HepG2 (cell line): ENCODE data around the gene ECE2. TPM values are rescaled to one million over a fixed set of nuclear protein-coding genes. Genes with fewer than 3 reads are reported as not detected.

Experiments used
- ARID2 ChIP-seq: sonication (generic); formaldehyde crosslinking; IDR thresholded peaks from 2 replicates; pipeline ENCODE4 v1.8.1; 2022; ENCODE audit warnings: mild to moderate bottlenecking, missing genetic modification reagents, borderline replicate concordance
- BCLAF1 ChIP-seq: fragments of 450-650 bp; IDR thresholded peaks from 2 replicates; pipeline ENCODE4 v1.6.1; 2017; ENCODE audit warnings: mild to moderate bottlenecking
- HNRNPLL ChIP-seq: fragments of 200-400 bp; formaldehyde crosslinking; IDR thresholded peaks from 2 replicates; pipeline ENCODE4 v1.6.1; 2017; ENCODE audit warnings: mild to moderate bottlenecking, low read depth, low read length; ENCODE audit not compliant: poor library complexity, severe bottlenecking
- KAT8 ChIP-seq: IDR thresholded peaks from 2 replicates; pipeline ENCODE4 v1.6.1; 2016; ENCODE audit warnings: missing genetic modification reagents, missing compliant biosample characterization
- LCORL ChIP-seq, 2 experiments: fragments of 450-650 bp in 1 of 2; sonication (generic) in 1 of 2; formaldehyde crosslinking in 1 of 2; IDR thresholded peaks; 2 replicates each; pipeline versions ENCODE4 v1.5.0 to v1.6.1; 2017 to 2020; ENCODE audit warnings: antibody characterized with exemption in 1 of 2, missing genetic modification reagents in 1 of 2
- MAFG ChIP-seq: sonication (generic); formaldehyde crosslinking; IDR thresholded peaks from 2 replicates; pipeline ENCODE4 v1.5.1; 2020; ENCODE audit warnings: mild to moderate bottlenecking, missing genetic modification reagents
- MAZ ChIP-seq, 2 experiments: sonication (generic) in 1 of 2; formaldehyde crosslinking in 1 of 2; IDR thresholded peaks; 2 replicates each; pipeline versions ENCODE4 v1.5.0 to v1.6.1; 2012 to 2020; ENCODE audit warnings: low read depth in 2 of 2, mild to moderate bottlenecking in 2 of 2, borderline replicate concordance in 1 of 2, improper control_type of control experiment in 1 of 2, low read length in 1 of 2, missing genetic modification reagents in 1 of 2, moderate library complexity in 1 of 2
- MIXL1 ChIP-seq: IDR thresholded peaks from 2 replicates; pipeline ENCODE4 v1.6.1; 2016
- MLLT10 ChIP-seq: sonication (generic); formaldehyde crosslinking; IDR thresholded peaks from 2 replicates; pipeline ENCODE4 v1.4.0; 2020; ENCODE audit warnings: missing genetic modification reagents
- POLR2A ChIP-seq, 2 experiments: IDR thresholded peaks; 2 replicates each; pipeline ENCODE4 v1.6.1; 2011; ENCODE audit warnings: low read depth in 2 of 2, low read length in 2 of 2, mild to moderate bottlenecking in 1 of 2, moderate library complexity in 1 of 2; ENCODE audit not compliant: insufficient read depth in 1 of 2
- TCF7 ChIP-seq: sonication (generic); IDR thresholded peaks from 2 replicates; pipeline ENCODE4 v1.6.1; 2016; ENCODE audit warnings: antibody characterized with exemption, low read depth
- ZFP36L2 ChIP-seq: sonication (generic); formaldehyde crosslinking; IDR thresholded peaks from 2 replicates; pipeline ENCODE4 v1.4.0; 2020; ENCODE audit warnings: missing genetic modification reagents
- ZHX2 ChIP-seq, 2 experiments: sonication (generic) in 1 of 2; formaldehyde crosslinking in 1 of 2; IDR thresholded peaks; 2 replicates each; pipeline versions ENCODE4 v1.6.1 to v1.9.0; 2014 to 2022; ENCODE audit warnings: antibody characterized with exemption in 1 of 2, borderline replicate concordance in 1 of 2, inconsistent platforms in 1 of 2, low read depth in 1 of 2, missing genetic modification reagents in 1 of 2
- ZKSCAN5 ChIP-seq: sonication (generic); formaldehyde crosslinking; IDR thresholded peaks from 2 replicates; pipeline ENCODE4 v1.5.1; 2020; ENCODE audit warnings: mild to moderate bottlenecking, missing genetic modification reagents
- ZNF263 ChIP-seq: sonication (generic); formaldehyde crosslinking; IDR thresholded peaks from 2 replicates; pipeline ENCODE4 v1.4.0; 2020; ENCODE audit warnings: missing genetic modification reagents
- ZNF326 ChIP-seq: sonication (generic); formaldehyde crosslinking; IDR thresholded peaks from 2 replicates; pipeline ENCODE4 v1.4.0; 2020; ENCODE audit warnings: missing genetic modification reagents, borderline replicate concordance
- ZNF382 ChIP-seq: sonication (generic); formaldehyde crosslinking; IDR thresholded peaks from 2 replicates; pipeline ENCODE4 v1.5.0; 2020; ENCODE audit warnings: missing genetic modification reagents, mild to moderate bottlenecking, borderline replicate concordance
- ZNF788 ChIP-seq: sonication (generic); formaldehyde crosslinking; IDR thresholded peaks from 2 replicates; pipeline ENCODE4 v1.5.0; 2020; ENCODE audit warnings: mild to moderate bottlenecking, missing genetic modification reagents, borderline replicate concordance
- ZNF792 ChIP-seq: IDR thresholded peaks from 2 replicates; pipeline ENCODE4 v1.6.1; 2016
- polyA plus RNA-seq, 8 experiments: library from polyadenylated mRNA; depleted of rRNA in 3 of 8; stranded (reverse) in 7 of 8; unstranded in 1 of 8; fragments of >200 nt; fragmentation: Illumina TruSeq in 4 of 8; extraction: Trizol in 4 of 8; gene quantifications; 2 replicates each; pipeline versions ENCODE4 v1.2.1 to v1.2.3, GENCODE V29; 2011 to 2016; ENCODE audit warnings: low read depth in 4 of 8, missing spikeins in 1 of 8, mixed read lengths in 1 of 8; ENCODE audit not compliant: insufficient read depth in 1 of 8
- total RNA-seq, 5 experiments: library from RNA; depleted of rRNA; stranded (reverse); fragments of >200 nt; fragmentation: Illumina TruSeq; extraction: Trizol; gene quantifications; 2 replicates each; pipeline ENCODE4 v1.2.3, GENCODE V29; 2016; ENCODE audit warnings: low read depth in 1 of 5

The ECE2 gene
- total and polyA plus RNA-seq, 2 of the 13 experiments (the other 11 are each of a cell fraction or from before 2014, with no cell fraction given), result not detected

GRCh38 chr3:184249412-184250166 is 26.2 kb upstream of the ECE2 start, which contains the start of gene EEF1AKMT4 (continued):
- TF ChIP-seq ZFP36L2 (no peak), ZNF326 (CRISPR knock-in tag) (no peak), ZHX2 (IDR thresholded peaks at IDR 0.05; ENCODE audit: low read depth) (no peak; the same call in 1 of the 2 replicates), ZHX2 (CRISPR knock-in tag; IDR thresholded peaks at IDR 0.05; ENCODE audit: borderline replicate concordance) (0 out of 2 replicates have a peak, but pooled peaks have one; percentile 66), ZNF382 (CRISPR knock-in tag) (no peak), MIXL1 (CRISPR knock-in tag) (no peak), MAZ (IDR thresholded peaks at IDR 0.05; ENCODE audit: borderline replicate concordance, low read depth, low read length) (no peak), MAZ (CRISPR knock-in tag; IDR thresholded peaks at IDR 0.05; ENCODE audit: low read depth) (no peak), ARID2 (CRISPR knock-in tag) (0 out of 2 replicates have a peak, but pooled peaks have one; percentile 31), MAFG (CRISPR knock-in tag) (no peak), ZNF792 (CRISPR knock-in tag) (peak; percentile 46; the same call in 1 of the 2 replicates), KAT8 (peak; percentile 64; the same call in 1 of the 2 replicates), BCLAF1 (no peak), LCORL (IDR thresholded peaks at IDR 0.05) (no peak), LCORL (CRISPR knock-in tag; IDR thresholded peaks at IDR 0.05) (peak; percentile 0; the same call in 1 of the 2 replicates), ZNF263 (CRISPR knock-in tag) (no peak), TCF7 (no peak), POLR2A (IDR thresholded peaks at IDR 0.05; ENCODE audit: insufficient read depth in 1 of 2, low read depth in 2 of 2, low read length in 2 of 2) (peak in 1 of 2 experiments; percentile 60; a peak in 2 of 4 replicates), HNRNPLL (peak; percentile 99), MLLT10 (no peak), ZKSCAN5 (CRISPR knock-in tag) (no peak), ZNF788 (CRISPR knock-in tag) (no peak; the same call in 1 of the 2 replicates)
